GM19023 (cell line): ENCODE measurements around the gene BCAS4.
"Not testable (repeated sequence)": the region's sequence is repeated elsewhere in the genome, so short reads cannot be mapped to it uniquely, and the experiment has no call there.

Experiments used
- ATAC-seq: cut with Tn5 transposase; IDR thresholded peaks from one replicate; pipeline ENCODE4 v1.9.1; 2021; ENCODE audit warnings: mild to moderate bottlenecking, moderate library complexity; ENCODE audit not compliant: unreplicated experiment

BCAS4 gene

DNA sequence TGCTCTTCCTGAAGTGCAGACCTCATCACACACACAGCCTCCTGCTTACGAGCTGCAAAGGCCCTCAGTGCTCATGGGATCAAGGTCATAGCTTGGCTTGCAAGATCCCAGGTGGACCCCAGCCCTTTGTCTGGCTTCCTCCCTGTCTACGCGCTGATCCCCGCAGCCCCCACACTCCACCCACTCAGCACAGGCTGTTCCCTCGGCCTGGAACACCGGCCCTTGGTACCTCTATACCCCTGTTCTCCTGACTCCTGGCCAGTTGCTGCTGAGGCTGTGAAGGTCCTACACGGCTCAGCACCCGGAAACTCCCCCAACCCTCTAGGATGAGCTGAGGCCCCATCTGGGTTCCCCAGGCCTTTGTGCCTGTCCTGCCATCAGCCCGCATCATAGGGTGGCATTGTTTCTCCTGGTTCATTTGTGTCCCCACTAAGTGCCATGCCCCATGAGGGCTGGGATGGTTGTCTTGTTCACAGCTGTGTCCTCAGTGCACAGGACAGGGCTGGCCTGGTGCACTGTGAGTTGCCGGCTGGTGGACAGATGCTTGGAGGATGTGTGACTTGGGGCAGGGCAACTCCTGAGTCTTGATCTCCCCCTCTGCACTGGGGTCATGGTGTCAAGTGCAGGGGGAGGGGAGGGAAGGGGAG lies 79.4 kb downstream of the BCAS4 start:
- ATAC-seq, result no peak

DNA sequence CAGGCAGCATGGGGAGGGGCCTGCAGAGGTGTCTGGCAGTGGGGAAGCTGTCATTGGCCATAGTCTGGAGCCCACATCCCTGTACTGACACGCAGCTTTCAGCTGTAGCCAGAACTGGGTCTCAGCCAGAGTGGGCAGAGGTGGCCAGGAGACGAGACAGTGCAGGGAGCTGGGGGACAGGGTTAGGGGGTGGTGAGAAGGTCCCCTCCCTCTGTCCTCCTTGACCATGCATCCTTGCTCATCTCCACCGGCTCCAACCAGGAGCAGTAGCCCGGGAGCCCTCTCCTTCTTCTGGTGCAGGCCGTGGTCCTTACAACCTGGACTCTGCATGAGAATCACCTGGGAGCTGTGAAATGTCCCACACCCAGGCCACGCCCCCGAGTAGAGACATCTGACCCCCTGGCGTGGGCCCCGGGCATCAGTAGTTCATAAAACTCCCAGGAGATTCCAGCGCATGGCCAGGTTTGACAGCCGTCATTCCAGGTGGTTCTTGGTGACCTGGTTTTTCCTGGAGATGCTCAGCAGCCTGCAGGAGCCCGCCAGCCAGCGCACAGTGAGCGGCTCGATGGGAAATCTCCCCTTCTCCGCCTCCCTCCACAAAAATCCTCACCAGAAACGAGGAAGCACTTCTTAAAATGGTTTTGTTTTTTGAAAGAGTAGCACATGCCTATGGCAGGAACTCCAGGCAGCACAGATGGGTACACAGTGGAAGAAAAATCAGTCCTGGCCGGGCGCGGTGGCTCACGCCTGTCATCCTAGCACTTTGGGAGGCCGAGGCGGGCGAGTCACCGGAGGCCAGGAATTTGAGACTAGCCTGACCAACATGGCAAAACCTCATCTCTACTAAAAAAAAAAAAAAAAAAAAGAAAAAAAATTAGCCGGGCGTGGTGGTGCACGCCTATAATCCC lies 80.2 kb downstream of the BCAS4 start:
- ATAC-seq, result no peak

GRCh38 chr20:50876063-50876685 lies 81.3 kb downstream of the BCAS4 start:
- ATAC-seq, result no peak

DNA sequence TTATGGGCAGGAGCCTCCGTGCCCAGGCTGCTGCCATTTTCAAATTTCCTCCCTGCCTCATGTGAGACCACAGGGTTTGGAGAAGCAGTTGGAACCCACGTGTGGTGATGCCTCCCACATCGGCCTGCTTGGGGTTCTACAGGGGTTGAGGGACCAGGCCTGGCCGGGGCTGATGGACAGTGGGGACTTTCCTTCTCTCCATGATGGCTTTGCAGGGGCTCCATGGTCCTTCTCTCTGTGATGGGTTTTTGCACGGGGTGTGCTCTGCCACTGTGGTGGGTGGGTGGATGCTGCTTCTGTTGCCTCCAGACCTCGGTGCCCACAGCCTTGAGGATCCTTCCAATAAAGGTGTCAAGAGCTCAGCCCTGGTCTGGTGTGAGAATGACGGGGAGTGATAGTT lies 82.0 kb downstream of the BCAS4 start:
- no peak for ATAC-seq

GRCh38 chr20:50877232-50877743 lies 82.4 kb downstream of the BCAS4 start:
- ATAC-seq, result no peak

DNA sequence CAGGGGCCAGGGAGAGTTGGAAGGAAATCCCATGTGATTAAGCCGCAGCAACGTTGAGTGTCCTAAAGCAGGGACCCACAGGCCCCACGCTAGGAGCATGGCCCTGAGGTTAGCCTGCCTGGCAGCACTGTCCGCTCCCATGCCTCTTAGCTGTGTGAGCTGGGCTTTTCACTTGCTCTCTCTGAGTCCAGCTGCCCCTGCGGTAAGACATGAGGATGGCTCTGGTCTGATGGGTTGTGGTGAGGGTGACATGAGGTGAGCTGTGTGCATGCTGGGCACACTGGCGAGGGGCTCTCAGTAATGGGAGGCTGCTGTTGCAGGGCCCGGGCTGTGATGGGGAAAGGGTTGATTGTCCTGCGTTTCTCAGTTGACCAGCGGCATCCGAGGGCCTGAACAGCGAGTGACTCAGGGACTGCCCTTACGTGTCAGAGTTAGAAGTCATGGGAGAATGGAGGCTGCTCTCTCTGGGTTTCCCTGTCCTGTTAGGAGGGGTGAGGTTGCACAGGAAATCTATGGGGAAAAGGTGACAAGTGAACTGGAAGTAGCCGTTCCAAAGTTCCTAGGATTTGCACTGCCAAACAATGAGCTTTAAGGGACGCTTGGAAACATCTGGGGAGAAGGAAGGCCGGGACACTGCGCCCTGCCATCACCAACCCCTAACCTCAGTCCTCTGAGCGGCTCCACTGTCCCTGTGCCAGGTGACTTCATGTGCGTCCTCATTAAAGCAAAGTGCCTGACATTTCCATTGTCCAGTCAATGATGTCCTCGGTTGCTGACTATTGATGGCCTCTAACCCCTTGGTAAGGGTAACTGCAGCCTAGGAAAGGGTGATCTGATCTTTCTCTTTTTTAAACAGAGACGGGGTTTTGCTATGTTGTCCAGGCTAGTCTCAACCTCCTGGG lies 85.0 kb downstream of the BCAS4 start:
- no peak for ATAC-seq

DNA sequence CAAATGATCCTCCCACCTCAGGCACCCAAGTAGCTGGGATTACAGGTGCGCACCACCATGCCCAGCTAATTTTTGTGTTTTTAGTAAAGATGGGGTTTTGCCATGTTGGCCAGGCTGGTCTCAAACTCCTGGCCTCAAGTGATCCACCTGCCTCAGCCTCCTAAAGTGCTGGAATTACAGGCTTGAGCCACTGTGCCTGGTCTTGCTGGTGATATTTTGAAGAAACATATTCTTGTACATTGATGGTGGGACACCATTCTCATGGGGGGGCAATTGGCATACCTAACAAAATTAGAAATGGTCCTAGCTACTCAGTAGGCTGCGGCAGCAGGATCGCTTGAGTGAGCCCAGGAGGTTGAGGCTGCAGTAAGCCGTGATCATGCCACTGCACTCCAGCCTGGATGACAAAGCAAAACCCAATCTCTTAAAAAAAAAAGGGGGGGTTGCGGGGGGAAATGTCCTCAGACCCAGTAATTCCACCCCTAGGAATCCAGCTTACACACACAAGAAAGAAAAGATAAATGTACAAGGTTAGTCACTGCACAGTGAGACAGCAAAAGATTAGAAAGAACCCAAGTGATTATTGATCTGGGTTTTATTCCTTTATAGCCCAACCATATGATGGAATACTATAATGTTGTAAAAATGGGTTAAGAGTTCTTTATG lies 87.0 kb downstream of the BCAS4 start:
- not testable (repeated sequence) for ATAC-seq

- ATAC-seq, result no peak
Observed at GRCh38 chr20:50883856-50884255, 89.0 kb downstream of the BCAS4 start.

GRCh38 chr20:50885068-50885467 lies 90.2 kb downstream of the BCAS4 start:
- ATAC-seq, result no peak

- ATAC-seq, result no peak
Observed at GRCh38 chr20:50885781-50886180, 90.9 kb downstream of the BCAS4 start.

GRCh38 chr20:50886184-50886790 lies 91.4 kb downstream of the BCAS4 start:
- ATAC-seq, result no peak

DNA sequence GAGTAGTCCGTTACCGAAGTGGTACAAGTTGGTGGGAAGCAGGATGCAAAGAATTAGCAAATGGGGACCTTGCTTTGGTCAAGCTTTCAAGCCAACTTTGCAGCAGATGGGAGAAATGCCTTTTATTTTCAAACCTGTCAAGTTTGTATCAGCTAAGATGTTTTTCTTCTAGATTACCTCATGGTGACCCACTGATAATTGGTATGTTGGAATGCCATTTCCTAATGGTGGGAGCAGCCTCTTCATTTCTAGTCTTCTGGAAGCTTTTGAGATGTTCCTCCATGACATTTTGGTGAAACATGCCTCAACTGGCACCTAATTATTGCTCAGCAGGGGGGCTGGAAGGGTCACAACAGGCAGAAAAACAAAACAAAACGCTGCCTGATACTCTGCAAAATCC lies 92.7 kb downstream of the BCAS4 start:
- no peak for ATAC-seq

- ATAC-seq, result no peak
Observed at GRCh38 chr20:50891138-50891537, 96.3 kb downstream of the BCAS4 start.

- no peak for ATAC-seq
Observed at GRCh38 chr20:50892394-50892793, 97.5 kb downstream of the BCAS4 start.

GRCh38 chr20:50893620-50894019 lies 98.8 kb downstream of the BCAS4 start:
- ATAC-seq, result no peak

GRCh38 chr20:50895111-50895830 lies 100.4 kb downstream of the BCAS4 start:
- no peak for ATAC-seq

GRCh38 chr20:50898475-50898874 lies 103.6 kb downstream of the BCAS4 start:
- no peak for ATAC-seq

DNA sequence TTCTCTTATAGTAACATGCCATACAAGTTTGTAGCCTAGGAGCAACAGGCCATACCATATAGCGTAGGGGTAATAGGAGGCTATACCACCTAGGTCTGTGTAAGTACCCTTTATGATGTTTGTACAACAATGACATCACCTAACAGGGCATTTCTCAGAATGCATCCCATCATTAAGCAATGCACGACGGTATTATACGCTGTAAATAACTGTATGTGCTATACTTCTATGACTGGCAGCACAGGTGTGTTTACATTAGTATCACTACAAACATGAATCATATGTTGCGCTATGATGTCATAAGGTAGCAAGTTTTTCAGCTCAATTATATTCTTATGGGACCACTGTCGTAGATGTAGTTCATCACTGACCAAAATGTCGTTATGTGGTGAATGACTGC lies 105.4 kb downstream of the BCAS4 start:
- ATAC-seq, result no peak

- no peak for ATAC-seq
Observed at GRCh38 chr20:50901301-50901700, 106.4 kb downstream of the BCAS4 start.
